ENCODE measurements around the gene MAP4K2. TPM values are rescaled to one million over a fixed set of nuclear protein-coding genes. Genes with fewer than 3 reads are reported as not detected.

Gene MAP4K2
- total and polyA plus RNA-seq, 2 of the 4 experiments (the other 2 are of a cell fraction), result 11.7 to 16.6 TPM

DNA sequence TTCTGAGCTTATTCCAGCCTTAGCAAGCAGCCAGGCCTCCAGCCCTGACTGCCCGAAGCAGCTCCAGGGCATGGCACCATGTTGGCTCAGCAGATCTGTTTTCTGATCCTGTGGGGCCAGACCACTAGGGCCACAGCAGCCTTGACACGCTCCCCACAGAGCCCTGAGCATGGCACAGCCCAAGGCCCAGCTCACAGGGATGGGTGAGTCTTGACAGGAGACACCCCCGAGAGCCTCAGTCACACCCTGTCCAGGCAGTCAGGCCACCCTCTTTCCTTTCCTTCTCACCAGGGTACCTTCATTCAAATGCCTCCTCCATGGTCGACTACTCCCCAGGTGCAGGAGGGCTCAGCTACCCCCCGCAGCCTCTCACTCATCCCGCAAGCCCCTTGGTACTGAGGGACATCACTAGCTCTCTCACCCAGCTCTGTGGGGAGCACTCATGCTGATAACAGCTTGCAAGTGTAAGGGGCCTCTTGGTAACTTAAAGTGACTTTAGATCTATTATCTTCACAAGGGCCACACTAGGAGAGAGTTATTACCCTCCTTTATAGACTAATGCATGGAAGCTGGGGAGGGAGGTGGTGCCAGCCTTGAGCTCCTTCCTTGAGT lies 45.3 kb upstream of the MAP4K2 start:
- no TSS peak for BruUV-seq (replicated peaks)
- no peak overlapping the region for H2BK120ac ChIP-seq (ENCODE audit: low read depth, low read length)
- no peak overlapping the region for H4K8ac ChIP-seq (ENCODE audit: low read depth in 2 of 2, low read length in 2 of 2)
- H3K79me1 ChIP-seq (ENCODE audit: low read depth in 1 of 2, low read length in 2 of 2), result peaks cover under 1 to 38% of the 10 kb centered on the region in 2 experiments; a peak in 3 of 4 replicates
- TF ChIP-seq RFX5 (IDR thresholded peaks at IDR 0.05; ENCODE audit: low read depth, low read length) (no peak), MAFK (IDR thresholded peaks at IDR 0.05; ENCODE audit: low read depth, low read length) (no peak), NFE2L2 (IDR thresholded peaks at IDR 0.05; ENCODE audit: low read depth, low read length) (no peak), RCOR1 (IDR thresholded peaks at IDR 0.05; ENCODE audit: insufficient replicate concordance, low read length) (no peak), CEBPB (IDR thresholded peaks at IDR 0.05; ENCODE audit: low read depth, low read length) (no peak), SMC3 (IDR thresholded peaks at IDR 0.05; ENCODE audit: low read depth, low read length) (no peak), MXI1 (IDR thresholded peaks at IDR 0.05; ENCODE audit: borderline replicate concordance, low read depth, low read length) (no peak), BHLHE40 (IDR thresholded peaks at IDR 0.05; ENCODE audit: low read depth, low read length) (no peak), RAD21 (IDR thresholded peaks at IDR 0.05; ENCODE audit: low read length) (no peak), MAZ (IDR thresholded peaks at IDR 0.05; ENCODE audit: borderline replicate concordance, low read depth, low read length) (no peak), CHD1 (IDR thresholded peaks at IDR 0.05; ENCODE audit: low read depth, low read length) (no peak)
- TF ChIP-seq, protein P1, sequence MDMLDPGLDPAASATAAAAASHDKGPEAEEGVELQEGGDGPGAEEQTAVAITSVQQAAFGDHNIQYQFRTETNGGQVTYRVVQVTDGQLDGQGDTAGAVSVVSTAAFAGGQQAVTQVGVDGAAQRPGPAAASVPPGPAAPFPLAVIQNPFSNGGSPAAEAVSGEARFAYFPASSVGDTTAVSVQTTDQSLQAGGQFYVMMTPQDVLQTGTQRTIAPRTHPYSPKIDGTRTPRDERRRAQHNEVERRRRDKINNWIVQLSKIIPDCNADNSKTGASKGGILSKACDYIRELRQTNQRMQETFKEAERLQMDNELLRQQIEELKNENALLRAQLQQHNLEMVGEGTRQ (IDR thresholded peaks at IDR 0.05; ENCODE audit: low read depth, low read length), result no peak
- TF ChIP-seq, protein P2, sequence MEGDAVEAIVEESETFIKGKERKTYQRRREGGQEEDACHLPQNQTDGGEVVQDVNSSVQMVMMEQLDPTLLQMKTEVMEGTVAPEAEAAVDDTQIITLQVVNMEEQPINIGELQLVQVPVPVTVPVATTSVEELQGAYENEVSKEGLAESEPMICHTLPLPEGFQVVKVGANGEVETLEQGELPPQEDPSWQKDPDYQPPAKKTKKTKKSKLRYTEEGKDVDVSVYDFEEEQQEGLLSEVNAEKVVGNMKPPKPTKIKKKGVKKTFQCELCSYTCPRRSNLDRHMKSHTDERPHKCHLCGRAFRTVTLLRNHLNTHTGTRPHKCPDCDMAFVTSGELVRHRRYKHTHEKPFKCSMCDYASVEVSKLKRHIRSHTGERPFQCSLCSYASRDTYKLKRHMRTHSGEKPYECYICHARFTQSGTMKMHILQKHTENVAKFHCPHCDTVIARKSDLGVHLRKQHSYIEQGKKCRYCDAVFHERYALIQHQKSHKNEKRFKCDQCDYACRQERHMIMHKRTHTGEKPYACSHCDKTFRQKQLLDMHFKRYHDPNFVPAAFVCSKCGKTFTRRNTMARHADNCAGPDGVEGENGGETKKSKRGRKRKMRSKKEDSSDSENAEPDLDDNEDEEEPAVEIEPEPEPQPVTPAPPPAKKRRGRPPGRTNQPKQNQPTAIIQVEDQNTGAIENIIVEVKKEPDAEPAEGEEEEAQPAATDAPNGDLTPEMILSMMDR (conservative IDR thresholded peaks at IDR 0.05; ENCODE audit: low read depth, low read length), result no peak
- TF ChIP-seq, protein P3, sequence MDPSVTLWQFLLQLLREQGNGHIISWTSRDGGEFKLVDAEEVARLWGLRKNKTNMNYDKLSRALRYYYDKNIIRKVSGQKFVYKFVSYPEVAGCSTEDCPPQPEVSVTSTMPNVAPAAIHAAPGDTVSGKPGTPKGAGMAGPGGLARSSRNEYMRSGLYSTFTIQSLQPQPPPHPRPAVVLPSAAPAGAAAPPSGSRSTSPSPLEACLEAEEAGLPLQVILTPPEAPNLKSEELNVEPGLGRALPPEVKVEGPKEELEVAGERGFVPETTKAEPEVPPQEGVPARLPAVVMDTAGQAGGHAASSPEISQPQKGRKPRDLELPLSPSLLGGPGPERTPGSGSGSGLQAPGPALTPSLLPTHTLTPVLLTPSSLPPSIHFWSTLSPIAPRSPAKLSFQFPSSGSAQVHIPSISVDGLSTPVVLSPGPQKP (IDR thresholded peaks at IDR 0.05; ENCODE audit: borderline replicate concordance, low read depth, low read length), result no peak
- H3K36me3 ChIP-seq (ENCODE audit: control insufficient read depth, insufficient read depth, low read length), result peaks cover 3% of the 10 kb centered on the region; the same call in 1 of the 2 replicates
- 81% methylated on average over 2 of the region's 6 CpGs; no CpG with 5 or more reads in 1 of the 2 experiments for WGBS, 2 experiments (ENCODE audit: extremely low coverage in 2 of 2, insufficient read length in 1 of 2)
- peak overlapping the region; percentile 27; the same call in 1 of the 3 replicates for H2BK15ac ChIP-seq (ENCODE audit: low read depth, low read length)
- H3K9ac ChIP-seq (ENCODE audit: low read depth, low read length), result no peak overlapping the region
- no peak overlapping the region for H2BK5ac ChIP-seq (ENCODE audit: low read depth, low read length, poor library complexity, severe bottlenecking)
- intact Hi-C loops (cut with micrococcal nuclease), result loop anchor here (1.0 to 5.0 kb wide), 2 partner anchors 149 to 166 kb away; partner anchors contain the start of genes ARL2 and BATF2
- POLR2A ChIA-PET (ENCODE audit: unreplicated experiment), result interaction anchor here (1.6 kb wide), 1 partner anchor 29 kb away, joined by 6 read pairs; no protein-coding TSS in a partner anchor
- peaks cover 14% of the 10 kb centered on the region for H3K4me1 ChIP-seq (ENCODE audit: control insufficient read depth, insufficient read depth, low read length)
- ATAC-seq (ENCODE audit: low read depth) (no peak), DNase-seq (no peak)
- no peak overlapping the region for H2AFZ ChIP-seq (replicated peaks; ENCODE audit: low read length, poor library complexity)
- no peaks in the 10 kb centered on the region for H3K9me1 ChIP-seq (ENCODE audit: insufficient read depth, low read length)
- no peak overlapping the region; the same call in 1 of the 2 replicates for H4K91ac ChIP-seq (ENCODE audit: insufficient read depth, low read depth, low read length)
- no peaks in the 10 kb centered on the region for H4K20me1 ChIP-seq (ENCODE audit: insufficient read depth, low read length)
- H3K56ac ChIP-seq (ENCODE audit: extremely low read depth, insufficient read depth, low read length), result no peak overlapping the region
- H2BK20ac ChIP-seq (ENCODE audit: low read depth, low read length), result no peak overlapping the region
- H3K14ac ChIP-seq (replicated peaks; ENCODE audit: low read depth, low read length), result no peak overlapping the region
- peak overlapping the region; percentile 7; the same call in 1 of the 2 replicates for H3K4ac ChIP-seq (ENCODE audit: low read depth, low read length)
- no peak overlapping the region for H3K23ac ChIP-seq (ENCODE audit: low read depth, low read length)
- no peak overlapping the region for H3K18ac ChIP-seq (ENCODE audit: low read depth, low read length)
- no peak overlapping the region for H4K5ac ChIP-seq (ENCODE audit: low read depth, low read length)
- dilution Hi-C loops (cut with HindIII; ENCODE audit: low sequenced_read_pairs, unreplicated experiment), result no loop called here
- no peak overlapping the region for H2AK9ac ChIP-seq (replicated peaks; ENCODE audit: low read depth, low read length, poor library complexity)
- H3K9me3 ChIP-seq (ENCODE audit: control insufficient read depth, insufficient read depth, low read length), result no peaks in the 10 kb centered on the region
- H3K27me3 ChIP-seq (ENCODE audit: control insufficient read depth, insufficient read depth, low read length), result no peaks in the 10 kb centered on the region
- in situ Hi-C loops (cut with MboI; ENCODE audit: low sequenced_read_pairs), result loop anchor here (5.0 to 10.0 kb wide), 2 partner anchors 44 to 156 kb away; no protein-coding TSS in a partner anchor
- CTCF ChIA-PET, result interaction anchor here (0.6 to 3.3 kb wide), 8 partner anchors 24 to 148 kb away, joined by 3 to 15 read pairs (median 4); partner anchors contain the start of genes BATF2 and EHD1
- H3K4me2 ChIP-seq (ENCODE audit: low read depth, low read length), result no peak overlapping the region
- H2AK5ac ChIP-seq (ENCODE audit: low read depth, low read length), result peak overlapping the region; percentile 46
- no peak overlapping the region for H3K27ac ChIP-seq (ENCODE audit: insufficient read depth, low read length)
- H3K4me3 ChIP-seq (ENCODE audit: insufficient read depth, low read depth, low read length), result no peak overlapping the region

Measured in IMR-90 (cell line).